Measurements from ENCODE around the gene MMP13.

GRCh38 chr11:102936864-102937509 is 18.5 kb downstream of the MMP13 start:
- no peak for TF ChIP-seq POLR2A (IDR thresholded peaks at IDR 0.05)
- no peak for TF ChIP-seq CTCF (IDR thresholded peaks at IDR 0.05)

All from esophagus squamous epithelium (tissue), 4 donors.